Measurements from ENCODE around the gene CCDC57.

The CCDC57 gene

DNA sequence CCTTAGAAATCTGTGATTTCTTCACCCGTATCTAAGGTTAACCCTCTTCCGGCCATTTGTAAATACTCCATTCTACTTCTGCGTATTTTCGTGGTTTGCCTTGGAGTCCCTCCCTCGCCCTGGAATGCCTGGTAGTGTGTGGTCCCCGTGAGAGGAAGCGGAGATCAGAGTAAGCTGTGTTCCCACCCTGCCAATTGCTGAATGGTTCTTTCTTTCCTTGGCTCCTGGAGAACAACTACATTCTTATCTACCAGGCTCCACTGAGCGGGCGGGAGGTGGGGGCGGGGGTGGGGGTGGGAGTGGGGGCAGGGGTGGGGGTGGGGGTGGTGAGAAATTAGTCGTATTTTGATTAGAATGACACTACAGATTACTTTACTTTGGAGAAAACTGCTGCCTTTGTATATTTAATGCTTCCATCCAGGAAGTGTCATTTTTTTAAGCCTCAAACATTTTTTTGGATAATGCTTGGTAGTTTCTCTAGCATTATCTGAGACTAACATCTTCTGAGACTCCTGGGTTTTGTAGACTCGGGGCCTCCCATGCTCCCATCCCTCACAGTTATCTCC, 93.7 kb downstream of the CCDC57 start:
- no peak for DNase-seq

DNA sequence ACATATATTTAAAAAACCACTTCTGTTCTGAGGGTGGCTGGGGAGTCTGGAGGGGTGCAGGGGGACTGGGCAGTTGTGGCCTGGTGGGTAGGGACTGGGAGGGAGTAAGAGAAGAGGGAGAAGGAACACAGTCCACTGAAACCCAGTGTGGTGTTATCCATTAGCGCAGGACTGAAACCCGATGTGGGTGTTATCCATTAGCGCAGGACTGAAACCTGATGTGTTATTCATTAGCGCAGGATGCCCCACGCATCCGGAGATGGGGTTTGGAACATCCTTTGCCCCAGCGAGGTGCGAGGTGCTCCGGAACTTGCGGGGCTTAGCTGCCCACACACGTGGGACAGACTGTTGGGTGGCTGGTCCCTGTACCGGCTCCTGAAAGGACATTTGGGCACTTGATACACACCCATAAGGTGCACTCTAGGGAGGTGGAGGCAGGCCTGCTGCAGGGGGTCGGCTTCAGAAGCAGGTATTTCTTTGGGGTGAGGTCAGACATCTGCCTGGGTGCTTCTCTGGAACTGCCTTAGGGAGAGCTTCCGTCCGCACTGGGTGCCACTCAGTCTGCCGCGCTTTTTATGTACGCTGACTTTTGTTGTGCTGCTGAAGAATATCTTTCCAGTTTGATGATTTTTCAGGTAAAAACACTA, 94.4 kb downstream of the CCDC57 start:
- DNase-seq, result no peak

DNA sequence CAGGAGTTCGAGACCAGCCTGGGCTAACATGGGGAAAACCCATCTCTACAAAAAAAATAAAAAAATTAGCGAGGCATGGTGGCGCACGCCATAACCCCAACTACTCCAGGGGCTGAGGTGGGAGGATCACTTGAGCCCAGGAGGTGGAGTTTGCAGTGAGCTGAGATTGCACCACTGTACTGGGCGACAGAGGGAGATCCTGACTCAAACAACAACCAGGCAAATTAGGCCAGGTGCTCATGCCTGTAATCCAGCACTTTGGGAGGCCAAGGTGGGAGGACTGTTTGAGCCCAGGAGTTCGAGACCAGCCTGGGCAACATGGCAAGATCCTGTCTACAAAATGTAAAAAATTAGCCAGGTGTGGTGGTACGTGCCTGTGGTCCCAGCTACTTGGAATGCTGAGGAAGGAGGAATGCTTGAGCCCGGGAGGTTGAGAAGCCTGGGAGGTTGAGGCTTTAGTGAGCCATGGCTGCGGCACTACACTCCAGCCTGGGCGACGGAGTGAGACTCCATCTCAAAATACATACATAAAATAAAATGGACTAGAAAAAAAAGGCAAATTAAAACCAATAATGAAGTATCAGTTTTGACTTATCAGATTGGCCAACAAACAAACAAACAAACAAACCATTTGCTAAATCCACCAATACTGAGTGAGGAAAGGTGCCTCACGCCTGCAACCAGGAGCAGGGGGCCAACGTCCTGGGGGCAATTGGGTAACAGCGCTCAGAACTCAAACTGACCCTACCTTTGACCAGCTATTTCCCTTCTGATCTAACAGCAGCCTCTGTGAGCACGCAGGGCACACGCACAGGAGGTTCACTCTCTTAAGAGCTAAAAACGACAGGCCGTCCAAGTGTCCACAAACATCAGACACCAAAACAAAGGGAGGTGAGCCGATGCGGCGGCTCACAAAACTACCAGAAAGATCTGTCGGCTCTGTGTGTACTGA, 95.2 kb downstream of the CCDC57 start:
- no peak for DNase-seq

DNA sequence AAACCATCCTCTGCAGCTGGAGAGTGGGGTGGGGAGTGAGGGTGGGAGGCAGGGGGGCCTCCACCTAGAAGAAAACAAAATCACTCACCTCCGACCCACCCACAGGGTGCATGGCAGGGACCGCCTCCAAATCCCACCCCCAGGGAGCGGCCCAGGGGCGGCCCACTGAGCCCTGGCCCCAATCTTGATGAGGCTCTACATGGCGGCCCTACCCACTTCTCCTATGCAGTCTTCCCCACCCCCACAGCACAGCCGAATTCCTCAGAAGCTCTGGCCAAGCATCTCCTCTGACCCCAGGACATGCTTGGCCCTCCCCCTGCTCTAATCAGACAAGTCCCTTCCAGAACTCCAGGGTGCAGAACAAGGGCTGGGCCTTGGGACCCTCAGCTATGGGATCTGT, 96.4 kb downstream of the CCDC57 start:
- DNase-seq, result no peak

DNA sequence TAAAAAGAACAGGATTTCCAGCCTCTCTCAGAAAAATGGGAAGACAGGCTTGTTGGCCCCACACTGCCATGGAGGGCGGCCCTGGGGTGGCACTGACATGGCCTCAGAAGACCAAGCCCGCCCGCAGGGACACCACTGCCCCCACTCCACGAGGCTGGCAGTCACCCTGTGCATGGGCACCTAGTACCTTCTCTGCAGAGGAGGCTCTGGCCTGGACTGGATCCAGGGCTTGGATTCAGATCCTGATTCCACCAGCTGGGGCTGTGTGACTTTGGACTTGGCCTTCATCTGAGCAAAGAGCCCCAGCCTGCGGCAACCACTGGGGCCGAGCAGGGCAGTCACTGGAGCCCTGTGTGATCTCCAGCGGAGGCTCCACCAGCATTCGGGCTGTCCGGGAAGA, 97.8 kb downstream of the CCDC57 start:
- no peak for DNase-seq

DNA sequence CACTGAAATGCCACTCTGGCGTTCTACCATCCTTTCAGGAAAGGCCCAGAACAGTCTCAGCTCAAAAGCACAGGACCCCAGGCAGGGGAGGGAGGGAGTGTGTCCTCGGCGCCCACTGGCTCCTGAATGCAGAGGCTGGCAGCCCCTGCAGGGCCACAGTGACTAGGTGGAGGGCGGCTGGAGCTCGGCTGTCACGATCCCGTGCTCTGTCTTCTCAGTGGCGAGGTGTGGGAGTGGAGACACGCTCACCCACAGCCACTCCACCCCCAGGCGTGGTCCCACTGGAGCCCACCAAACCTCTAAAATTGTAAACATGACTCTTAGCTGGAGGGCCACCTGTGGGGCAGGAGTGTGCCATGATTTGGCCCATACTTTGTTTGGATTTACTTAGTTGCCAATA, 98.2 kb downstream of the CCDC57 start:
- DNase-seq, result no peak

DNA sequence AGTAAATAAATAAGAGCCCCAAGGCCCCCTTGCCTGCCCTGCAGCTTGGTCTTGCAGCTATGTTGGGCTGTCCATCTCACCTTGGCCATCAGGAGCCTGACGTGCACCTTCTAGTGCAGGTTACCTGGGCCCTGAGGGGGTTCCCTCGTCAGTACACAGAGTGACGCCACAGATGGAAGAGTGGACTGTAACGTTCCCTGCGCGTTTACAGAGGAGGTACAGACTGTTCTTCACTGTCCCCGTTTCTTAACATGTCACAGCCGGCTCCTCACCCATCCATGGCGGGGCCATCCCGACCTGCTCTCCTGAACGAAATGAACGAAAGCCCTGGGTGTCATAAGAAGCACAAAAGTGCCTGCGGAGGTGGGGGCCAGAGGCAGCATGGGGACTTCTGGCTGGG, 98.7 kb downstream of the CCDC57 start:
- no peak for DNase-seq

DNA sequence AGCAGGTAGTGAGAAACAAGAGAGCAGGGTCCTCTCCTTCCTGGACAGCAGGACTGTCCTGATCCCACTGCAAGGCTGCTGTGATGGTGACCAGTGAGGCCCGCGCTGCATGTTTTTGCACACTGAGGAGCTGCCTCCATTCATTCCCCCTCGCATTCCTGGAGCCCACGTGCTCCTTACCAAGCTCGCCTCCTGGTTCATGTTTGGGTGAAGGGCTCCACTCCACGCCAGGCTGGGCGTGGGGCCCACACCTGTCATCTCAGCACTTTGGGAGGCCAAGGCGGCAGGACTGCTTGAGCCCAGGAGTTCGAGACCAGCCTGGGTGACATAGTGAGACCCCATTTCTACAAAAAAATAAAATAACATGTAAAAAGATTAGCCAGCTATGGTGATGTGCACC, 99.2 kb downstream of the CCDC57 start:
- DNase-seq, result no peak

DNA sequence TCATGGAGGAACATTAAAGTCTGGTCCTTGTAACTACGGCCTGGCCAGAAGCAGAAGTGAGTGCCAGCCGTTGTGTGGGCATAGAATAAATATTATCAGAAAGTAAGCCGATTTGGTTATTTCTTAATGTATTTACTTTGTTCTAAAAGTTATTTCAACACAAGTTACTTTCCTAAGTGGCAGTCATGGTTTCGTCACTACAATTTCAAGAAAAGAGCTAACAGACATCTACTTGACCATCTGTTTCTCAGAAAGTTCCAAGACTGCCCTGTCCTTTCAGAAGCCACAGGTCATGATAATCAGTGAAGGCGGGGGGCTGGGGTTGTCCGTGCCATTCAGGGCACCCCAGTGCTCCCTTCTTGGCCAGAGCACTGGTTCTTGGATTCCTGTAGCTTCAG, 99.7 kb downstream of the CCDC57 start:
- no peak for DNase-seq

DNA sequence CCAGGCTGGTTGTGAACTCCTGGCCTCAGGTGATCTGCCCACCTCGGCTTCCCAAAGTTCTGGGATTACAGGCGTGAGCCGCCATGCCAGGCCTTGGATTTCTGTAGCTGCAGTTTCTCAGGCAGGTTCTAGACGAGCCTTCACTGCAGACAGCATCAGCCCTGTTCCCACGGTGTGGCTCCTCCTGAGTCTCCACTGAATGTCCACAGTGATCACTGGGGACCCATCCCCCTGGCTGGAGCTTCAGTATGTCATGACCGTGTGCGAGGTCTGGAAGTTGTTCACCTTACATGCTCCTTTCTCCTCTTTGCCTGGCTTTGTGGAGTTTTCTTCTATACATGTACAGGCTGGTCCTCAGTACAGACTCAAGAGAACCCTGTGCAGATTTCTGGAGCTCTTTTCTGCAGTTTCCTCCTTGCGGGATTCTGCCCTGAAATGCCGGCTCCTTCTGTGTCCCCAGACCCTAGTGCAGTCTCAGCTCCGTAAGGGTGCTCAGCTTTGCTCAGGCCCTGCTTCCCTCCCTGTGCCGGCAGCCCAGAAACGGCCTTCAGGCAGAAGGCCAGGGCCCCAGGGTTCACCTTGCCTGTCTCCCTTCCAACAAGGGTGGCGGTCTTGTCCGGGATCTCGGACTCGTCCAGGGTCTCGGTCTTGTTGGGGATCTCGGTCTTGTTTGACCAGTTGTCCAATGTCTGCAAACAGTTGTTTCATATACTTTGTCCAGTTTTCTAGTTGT, 100.3 kb downstream of the CCDC57 start:
- no peak for DNase-seq

DNA sequence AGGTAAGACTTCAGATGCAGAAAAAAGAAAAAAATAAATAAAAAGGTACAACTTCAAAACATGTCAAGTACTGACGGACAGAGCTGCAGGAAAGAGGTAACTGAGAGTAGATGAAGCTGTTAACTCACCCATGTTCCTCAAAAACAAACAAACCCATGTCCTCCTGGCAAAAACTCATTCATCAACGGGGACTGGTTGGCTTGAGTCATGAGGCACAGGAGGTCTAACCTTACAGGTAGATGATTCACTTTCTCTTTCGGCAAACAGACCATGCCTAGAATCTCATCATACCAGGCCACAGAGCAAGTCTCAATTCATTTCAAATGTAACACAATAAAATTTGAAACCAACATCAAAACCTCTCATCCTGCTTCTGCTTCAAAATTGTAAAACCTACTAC, 102.3 kb downstream of the CCDC57 start:
- no peak for DNase-seq

DNA sequence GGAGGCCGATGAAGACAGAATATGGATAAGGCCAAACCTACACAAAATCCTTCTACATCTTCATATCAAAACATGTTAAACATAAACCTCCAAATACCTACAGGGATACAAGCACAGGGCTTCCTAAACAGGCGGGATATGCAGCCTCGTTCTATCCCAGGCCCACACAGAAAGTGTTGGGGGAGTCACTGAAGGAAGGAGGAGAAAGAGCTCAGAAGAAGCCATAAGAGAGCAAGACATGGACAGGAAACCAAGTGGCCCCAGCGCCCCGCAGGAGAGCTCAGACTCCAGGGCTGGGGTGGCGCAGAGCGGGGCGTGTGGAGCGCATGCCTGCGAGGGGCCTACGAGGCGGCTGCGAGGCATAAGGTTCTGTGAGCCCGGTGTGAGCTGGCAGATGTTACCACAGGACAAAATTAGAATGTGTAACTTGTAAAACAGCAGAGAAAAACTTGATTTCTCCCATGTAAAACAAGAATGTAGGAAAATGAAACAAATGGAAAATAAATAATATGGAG, 103.6 kb downstream of the CCDC57 start:
- DNase-seq, result no peak

DNA sequence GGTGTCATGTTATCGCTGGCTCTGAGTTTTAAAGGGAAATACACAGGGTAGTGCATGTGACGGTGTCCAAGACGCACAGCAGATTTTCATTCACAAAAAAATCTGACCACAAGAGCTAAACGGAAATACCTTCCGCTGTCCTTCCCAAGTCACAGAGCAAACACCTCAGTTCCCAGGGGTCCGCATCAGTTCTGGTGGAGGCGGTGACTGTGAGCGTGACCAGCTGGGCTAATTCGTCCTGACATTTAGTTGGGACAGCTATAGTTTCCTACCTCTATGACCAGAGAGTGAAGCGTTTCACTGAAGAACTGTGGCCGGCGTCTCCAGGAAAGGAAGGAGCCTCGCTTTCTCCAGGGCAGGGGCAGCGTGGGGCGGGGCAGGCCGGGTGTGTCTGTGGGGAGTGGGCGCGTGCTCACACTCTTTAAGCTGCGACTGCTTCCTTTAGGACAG, 104.1 kb downstream of the CCDC57 start:
- DNase-seq, result no peak

DNA sequence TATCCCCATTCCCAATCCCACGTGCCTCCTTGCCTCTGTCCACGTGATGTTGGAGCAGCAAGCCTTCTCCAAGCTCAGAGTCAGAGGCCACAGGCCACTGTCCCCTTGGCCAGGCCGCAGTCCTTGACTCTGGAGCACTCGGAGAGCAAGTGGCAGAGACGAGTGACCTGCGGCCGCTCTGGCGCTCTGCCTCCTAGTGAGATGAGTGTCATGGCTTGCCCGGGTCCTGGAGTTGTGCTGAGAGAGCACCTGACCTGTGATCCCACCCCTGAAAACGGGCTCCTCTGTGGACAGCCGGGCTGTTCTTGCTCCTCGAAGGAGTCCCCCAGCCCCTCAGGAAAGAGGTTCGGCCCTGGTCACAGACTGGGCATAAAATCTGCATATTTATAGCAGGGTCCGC, 104.6 kb downstream of the CCDC57 start:
- no peak for DNase-seq

DNA sequence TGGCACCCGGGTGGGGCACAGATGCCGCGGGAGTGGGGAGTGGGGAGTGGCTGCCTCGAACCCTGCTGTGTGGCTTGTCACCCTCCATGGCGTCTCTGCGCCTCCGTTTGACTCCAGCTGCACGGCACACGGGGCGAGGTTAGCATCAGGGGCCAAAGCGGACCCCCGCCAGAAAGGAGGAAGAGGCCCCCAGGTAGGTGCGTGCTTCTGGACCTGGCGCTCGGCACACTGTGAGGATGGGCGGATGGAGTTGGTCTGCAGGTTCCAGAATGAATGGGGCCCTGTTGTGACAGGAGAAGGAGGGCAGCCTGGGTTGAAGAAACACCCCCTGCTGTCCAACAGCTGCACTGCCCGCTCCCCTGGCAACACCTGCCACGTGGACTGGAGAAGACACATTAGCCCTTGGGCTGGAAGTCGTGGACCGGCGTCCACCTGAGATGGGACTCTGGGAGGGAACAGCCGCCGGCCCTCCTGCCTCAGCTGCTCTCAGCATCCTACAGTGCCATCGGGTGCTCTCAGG, 105.2 kb downstream of the CCDC57 start:
- DNase-seq, result no peak

DNA sequence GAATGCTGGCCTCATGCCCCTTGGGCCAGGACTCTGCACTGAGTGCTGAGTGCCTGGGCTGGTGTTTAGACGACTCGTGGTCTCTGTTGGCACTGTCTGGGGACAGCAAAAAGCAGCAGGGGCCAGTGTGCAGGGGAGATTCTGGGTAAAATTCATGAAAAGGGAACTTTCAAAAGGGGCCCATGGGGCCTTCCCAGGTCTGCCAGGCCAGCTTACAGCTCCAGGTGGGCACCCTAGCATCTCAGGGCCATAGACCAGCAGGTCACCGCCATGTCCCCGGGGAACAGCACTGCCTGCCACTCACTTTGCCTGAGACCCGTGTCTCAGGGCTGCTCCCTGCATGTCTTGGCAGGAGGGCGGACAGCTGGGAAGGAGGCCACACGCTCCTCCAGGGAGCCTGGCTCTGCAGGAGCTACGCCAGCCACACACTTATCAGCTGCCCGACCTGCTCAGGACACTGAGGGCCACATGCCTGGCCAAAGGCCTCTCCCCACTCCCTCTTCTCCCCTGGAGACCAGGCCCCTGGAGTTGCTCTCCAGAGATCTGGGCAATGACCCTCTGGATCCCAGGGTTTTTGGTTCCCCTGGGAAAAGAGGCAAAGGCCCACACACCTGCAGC, 105.8 kb downstream of the CCDC57 start:
- no peak for DNase-seq

DNA sequence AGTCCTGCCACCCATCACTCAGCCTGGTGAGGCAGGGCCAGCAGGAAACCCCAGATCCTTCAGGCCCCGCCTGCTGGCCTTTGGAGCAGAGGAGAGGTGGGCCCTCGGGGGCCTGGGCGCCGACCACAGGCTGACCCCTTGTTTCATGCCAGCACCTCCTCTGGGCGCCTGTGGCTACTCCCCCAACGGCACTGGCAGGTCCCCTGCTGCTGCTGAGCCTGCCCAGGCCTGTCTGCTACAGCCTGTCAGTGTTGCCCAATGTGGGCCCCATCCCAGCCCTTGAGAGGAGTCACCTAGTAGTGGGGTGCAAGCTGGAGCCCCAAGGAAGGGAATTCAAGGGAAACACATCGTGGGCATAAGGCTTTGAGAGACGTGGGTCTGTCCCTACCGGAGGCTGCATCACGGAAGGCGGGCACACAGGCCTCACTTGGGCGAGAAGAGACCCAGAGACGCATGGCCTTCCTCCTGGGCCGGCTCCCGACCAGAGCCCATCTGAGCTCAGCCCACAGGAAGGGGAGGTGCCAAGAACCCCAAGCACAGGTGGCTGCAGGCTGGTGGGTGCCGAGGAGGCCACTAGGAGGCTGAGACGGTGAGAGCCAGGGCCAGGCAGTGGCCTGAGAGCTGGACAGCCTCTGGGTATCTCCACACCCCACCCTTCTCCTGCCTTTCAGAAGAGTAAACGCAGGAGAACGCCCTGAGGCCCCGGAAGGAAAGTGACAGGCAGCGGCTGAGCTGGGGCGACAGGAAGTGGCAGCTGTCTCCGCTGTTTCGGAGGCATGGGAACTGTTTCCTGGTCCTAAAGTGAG, 106.6 kb downstream of the CCDC57 start:
- DNase-seq, result no peak

DNA sequence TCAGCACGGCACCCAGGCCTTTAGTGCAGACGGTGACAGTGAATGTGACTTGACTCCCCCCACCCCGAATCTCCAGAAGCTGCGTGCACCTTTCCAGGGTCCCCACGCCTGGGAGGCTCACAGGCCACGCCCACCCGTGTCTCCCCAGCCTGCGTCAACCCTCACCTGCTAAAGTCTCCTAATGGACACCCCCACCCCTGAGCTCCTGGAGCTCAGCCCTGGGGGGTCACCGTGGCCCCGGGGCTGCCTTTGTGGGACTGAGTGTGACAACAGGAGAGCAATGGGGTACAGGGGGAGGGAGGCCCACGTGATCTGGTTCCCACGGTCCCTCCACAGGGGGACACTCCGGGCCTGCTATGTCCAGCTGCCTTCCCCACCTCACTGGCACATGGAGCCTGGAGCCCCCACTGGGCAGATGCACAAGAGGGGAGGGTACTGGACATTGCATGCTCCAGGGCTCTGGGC, 107.2 kb downstream of the CCDC57 start:
- no peak for DNase-seq

DNA sequence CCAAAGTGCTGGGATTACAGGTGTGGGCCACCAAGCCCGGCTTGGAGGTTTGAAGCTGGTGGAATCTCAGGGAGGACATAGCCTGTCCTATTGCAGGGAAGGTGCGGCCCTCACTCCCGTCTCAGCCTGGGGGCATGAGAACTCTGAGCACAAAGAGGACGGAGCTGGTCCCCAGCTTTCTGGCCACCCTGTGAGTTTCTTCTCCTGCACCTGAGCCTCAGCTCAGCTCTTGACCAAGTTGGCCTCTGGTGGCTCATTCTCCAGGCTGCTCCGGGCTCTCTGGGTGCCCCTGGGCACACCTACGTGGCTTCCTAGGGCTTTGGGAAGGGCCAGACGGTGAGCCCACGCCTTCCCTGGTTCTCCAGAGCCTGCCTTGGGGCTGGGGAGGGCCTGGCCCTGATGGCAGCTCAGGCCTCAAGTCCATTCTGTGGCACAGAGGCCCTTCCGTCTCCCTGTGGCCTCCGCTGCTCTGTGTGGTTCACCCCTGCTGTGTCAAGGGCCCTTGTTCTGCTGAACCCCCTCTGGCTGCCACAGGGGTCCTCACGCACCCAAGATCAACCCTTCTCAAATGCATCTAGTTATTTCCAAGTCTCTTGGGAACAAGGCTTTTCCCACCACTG, 107.7 kb downstream of the CCDC57 start:
- no peak for DNase-seq

DNA sequence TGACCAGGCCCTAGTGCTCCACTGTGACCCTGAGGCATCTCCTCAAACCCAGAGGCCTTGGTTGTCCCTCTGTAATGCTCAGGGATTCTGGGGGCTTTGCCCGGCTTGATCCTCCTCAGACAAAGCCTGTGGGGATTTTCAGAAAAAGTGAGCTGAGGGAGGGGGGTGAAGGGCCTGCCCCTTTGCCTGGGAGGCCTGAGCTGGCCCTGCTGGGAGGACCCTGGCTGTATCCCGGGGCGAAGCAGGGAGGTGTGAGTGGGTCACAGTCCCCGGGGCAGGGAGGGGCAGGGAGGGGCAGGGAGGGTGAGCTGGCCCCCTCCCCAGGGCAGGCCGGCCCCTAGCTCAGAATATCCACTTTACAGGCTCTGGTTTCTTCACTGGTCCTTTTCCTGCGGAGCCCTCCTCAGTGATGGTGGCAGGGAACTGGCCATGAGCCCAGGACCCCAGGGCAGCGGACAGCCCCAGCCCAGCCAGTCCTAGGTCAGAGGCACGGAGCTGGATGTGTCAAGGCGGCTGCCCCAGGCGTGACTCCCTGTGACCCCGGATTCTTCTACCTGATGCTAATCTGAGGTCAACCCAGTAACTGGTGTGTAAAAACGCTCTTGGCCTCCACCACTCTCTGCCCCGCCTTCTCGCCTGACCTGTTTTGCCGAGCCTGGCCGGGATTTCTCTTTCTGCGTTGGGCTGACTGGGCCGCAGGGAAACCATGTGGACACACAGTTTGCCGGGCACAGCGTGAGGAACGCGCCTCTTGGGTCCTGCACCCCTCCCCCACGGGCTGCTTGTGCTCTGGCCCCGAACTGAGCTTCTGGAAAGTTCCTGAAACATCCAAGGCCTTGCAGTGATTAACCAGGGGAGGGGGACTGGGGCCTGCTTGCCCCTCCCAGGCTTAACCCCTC, 108.8 kb downstream of the CCDC57 start:
- DNase-seq, result no peak
